ENCODE measurements around the gene C16orf92. TPM values are rescaled to one million over a fixed set of nuclear protein-coding genes. Genes with fewer than 3 reads are reported as not detected.

C16orf92 gene
- polyA plus RNA-seq (ENCODE audit: insufficient read length in 4 of 4) = not detected

GRCh38 chr16:30022887-30023286, at the start of gene C16orf92:
C16orf92 (plus strand) TSS chr16:30023198; CDS start chr16:30023341, 143 bp downstream.
- no peak for DNase-seq (ENCODE audit: low read depth in 4 of 4, low spot score in 2 of 4)

GRCh38 chr16:29973384-29974246, 49.4 kb upstream of the C16orf92 start, which contains the start of gene TAOK2:
TAOK2 (plus strand) TSS chr16:29973868; CDS start chr16:29977773, 3,905 bp downstream.
- DNase-seq (ENCODE audit: low read depth in 4 of 4, low spot score in 2 of 4) = peak; percentile 92 to 98 (median 97)

GRCh38 chr16:29974291-29975133, 48.5 kb upstream of the C16orf92 start:
- DNase-seq (ENCODE audit: low read depth in 4 of 4, low spot score in 2 of 4) = no peak

GRCh38 chr16:29975134-29975538, 47.9 kb upstream of the C16orf92 start:
- DNase-seq (ENCODE audit: low read depth in 4 of 4, low spot score in 2 of 4) = no peak

GRCh38 chr16:29975811-29976511, 47.0 kb upstream of the C16orf92 start:
- no peak for DNase-seq (ENCODE audit: low read depth in 4 of 4, low spot score in 2 of 4)

- no peak for DNase-seq (ENCODE audit: low read depth in 4 of 4, low spot score in 2 of 4)
Measured at GRCh38 chr16:29977063-29977825, 45.8 kb upstream of the C16orf92 start.

GRCh38 chr16:29978081-29978480, 44.9 kb upstream of the C16orf92 start:
- DNase-seq (ENCODE audit: low read depth in 4 of 4, low spot score in 2 of 4) = no peak

GRCh38 chr16:29978564-29979270, 44.3 kb upstream of the C16orf92 start:
- DNase-seq (ENCODE audit: low read depth in 4 of 4, low spot score in 2 of 4) = no peak

GRCh38 chr16:29982560-29983419, 40.2 kb upstream of the C16orf92 start:
- DNase-seq (ENCODE audit: low read depth in 4 of 4, low spot score in 2 of 4) = no peak

GRCh38 chr16:29983420-29984136, 39.4 kb upstream of the C16orf92 start:
- DNase-seq (ENCODE audit: low read depth in 4 of 4, low spot score in 2 of 4) = no peak

GRCh38 chr16:29984137-29984763, 38.7 kb upstream of the C16orf92 start:
- no peak for DNase-seq (ENCODE audit: low read depth in 4 of 4, low spot score in 2 of 4)

- DNase-seq (ENCODE audit: low read depth in 4 of 4, low spot score in 2 of 4) = no peak
Measured at GRCh38 chr16:29984764-29985147, 38.2 kb upstream of the C16orf92 start.

- no peak for DNase-seq (ENCODE audit: low read depth in 4 of 4, low spot score in 2 of 4)
Measured at GRCh38 chr16:29985271-29985811, 37.7 kb upstream of the C16orf92 start.

- DNase-seq (ENCODE audit: low read depth in 4 of 4, low spot score in 2 of 4) = no peak
Measured at GRCh38 chr16:29986231-29986630, 36.8 kb upstream of the C16orf92 start.

GRCh38 chr16:29986931-29987330, 36.1 kb upstream of the C16orf92 start:
- no peak for DNase-seq (ENCODE audit: low read depth in 4 of 4, low spot score in 2 of 4)

GRCh38 chr16:29987371-29988085, 35.5 kb upstream of the C16orf92 start:
- no peak for DNase-seq (ENCODE audit: low read depth in 4 of 4, low spot score in 2 of 4)
